GM18861 (cell line): ENCODE results near the gene ABHD16B.
"Not testable (repeated sequence)": the region's sequence is repeated elsewhere in the genome, so short reads cannot be mapped to it uniquely, and the experiment has no call there.

Experiments used
- ATAC-seq: cut with Tn5 transposase; IDR thresholded peaks from one replicate; pipeline ENCODE4 v1.9.1; 2021; ENCODE audit not compliant: unreplicated experiment

Gene ABHD16B

DNA sequence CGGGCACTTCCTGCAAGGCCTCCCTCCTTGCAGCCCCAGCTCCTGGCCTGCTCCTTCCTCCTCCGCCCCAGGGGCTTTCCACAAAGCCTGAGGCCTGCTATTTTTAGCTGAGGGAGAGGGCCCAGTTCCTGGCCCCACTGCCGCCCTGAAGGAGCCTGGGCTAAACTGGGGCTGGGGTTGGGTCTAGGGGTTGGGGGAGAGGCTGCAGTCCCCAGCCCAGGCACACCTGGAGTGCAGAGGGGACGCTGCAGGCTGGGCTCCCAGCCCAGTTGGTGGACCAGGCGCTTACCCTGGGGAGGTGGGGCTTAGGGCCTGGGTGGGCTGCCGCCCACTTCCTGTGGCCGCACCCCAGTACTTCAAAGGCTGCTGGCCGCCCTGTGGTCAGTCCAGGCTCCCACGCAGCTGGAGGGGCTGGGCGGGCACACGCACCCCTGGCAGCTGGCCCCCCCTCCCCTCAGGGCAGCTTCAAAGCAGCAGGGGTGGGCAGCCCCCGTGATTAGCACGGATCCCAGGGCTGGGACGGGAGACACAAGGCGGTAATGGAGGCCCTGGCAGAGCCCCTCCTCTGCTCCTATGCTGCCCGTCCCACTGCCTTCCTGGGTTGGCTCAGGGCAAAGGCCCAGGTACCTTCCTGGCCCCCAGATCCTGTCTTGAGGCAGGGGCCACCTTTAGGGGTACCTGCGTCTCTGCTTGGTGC is 7.1 kb upstream of the ABHD16B start:
- ATAC-seq = no peak

- no peak for ATAC-seq
Measured at GRCh38 chr20:63854766-63855362, 6.4 kb upstream of the ABHD16B start.

- no peak for ATAC-seq
Measured at GRCh38 chr20:63855363-63856097, 5.8 kb upstream of the ABHD16B start.

DNA sequence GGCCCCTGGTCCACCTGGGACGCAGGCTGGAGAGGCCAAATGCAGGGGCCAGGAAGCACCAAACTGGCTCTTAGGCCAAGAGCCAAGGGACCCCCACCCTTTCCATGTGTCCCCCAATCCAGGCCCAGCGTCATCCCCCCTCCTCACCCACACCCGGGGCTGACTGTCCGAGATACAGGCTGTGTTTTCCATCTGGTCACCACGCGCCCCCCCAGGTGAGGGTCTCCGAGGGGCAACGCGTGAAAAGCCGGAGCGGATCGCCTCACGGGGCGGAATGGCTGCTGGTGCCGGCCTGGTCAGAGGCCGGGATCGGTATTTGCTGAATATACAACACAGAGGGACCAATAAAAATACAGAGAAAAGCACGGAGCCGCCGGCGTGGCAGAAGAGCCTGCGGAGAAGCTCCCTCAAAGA is 5.2 kb upstream of the ABHD16B start:
- ATAC-seq = no peak

DNA sequence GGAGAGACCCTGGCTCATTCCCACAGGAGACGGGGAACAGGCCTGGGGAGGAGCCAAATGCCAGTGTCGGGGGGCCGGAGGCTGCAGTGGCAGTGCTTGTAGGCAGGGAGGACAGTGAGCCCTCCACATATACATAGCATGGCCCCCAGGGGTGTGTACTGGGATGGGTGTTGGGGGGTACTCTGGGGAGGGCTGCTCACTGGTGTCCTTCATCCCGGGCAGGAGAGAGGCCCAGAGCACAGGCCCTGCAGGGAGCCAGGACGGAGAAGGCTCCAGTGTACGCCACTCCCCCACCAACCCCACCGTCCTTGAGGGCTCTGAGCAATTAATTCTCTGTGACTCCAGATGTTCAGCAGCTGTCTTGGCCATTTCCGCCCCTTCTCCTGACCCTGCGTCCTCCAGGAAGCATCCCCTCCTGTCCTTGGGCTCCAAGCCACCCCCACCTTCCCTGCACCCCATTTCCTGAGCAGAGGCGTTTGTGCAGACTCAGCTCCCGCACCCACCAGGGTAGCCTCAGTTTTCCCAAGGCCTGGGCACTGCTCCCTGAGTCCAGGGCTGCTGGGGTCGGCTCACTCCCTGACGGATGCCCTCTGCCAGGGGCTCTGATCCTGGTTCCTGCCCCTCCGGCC is 3.4 kb upstream of the ABHD16B start:
- no peak for ATAC-seq

DNA sequence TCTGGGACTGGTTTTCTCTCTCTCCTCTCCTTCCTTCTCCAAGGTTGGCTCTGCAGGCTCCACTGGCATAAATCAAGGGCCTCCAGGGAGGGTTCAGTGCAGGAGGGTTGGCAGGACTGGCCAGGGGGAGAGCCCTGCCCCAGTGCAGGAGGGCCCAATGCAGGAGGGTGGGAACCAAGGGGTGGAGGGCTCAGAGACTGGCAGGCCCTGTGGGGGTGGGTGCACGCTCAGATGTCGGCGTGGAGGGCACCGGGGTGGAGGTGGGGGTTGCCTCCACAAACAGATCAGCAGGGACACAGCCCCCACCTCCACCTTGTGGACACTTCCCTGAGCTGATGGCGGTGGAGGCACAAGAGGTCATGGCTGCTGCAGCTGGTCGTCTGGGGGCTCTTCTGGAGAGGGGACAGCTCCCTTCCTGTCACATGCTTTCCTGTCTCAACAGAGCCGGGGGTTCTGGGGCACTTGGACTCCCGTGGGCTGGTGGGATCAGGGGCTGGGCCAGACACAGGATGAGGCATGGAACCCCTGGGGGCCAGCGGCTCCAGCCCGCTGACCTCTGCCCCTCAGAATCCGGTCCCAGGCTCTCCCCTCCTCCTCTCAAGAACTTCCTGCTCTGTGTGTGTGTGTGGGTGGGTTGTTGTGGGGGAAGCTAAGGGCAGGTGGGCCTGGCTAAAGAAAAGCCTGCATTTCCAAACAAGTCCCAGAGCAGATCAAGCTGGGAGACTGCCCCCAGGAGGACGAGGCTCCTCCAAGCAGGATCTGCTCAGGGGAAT is 2.7 kb upstream of the ABHD16B start:
- ATAC-seq = no peak

DNA sequence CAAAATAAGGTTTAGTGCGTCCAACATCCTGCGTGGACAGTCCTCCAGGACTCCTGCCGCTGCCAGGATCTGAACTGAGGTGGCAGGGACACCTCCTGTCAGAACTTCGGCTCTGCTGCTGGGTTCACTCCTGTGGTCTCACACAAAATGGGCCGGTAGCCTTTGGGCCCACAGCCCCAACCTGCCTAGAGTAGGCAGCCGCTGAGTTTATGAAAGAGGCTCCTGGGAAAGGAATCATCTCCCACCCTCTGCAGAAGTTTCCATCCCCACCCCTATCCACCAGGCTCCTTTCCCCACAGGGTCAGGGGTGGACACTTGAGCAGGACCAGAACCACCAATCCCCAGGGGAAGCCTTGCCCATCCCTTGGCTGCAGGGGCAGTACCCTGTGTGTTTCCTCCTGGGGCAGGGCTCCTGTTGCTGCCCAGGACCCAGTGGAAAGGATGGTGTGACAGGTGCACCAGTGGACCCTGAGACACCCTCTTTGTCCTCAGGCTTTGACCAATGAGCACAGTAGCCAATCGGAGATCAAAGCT is 2.1 kb upstream of the ABHD16B start:
- ATAC-seq = no peak

DNA sequence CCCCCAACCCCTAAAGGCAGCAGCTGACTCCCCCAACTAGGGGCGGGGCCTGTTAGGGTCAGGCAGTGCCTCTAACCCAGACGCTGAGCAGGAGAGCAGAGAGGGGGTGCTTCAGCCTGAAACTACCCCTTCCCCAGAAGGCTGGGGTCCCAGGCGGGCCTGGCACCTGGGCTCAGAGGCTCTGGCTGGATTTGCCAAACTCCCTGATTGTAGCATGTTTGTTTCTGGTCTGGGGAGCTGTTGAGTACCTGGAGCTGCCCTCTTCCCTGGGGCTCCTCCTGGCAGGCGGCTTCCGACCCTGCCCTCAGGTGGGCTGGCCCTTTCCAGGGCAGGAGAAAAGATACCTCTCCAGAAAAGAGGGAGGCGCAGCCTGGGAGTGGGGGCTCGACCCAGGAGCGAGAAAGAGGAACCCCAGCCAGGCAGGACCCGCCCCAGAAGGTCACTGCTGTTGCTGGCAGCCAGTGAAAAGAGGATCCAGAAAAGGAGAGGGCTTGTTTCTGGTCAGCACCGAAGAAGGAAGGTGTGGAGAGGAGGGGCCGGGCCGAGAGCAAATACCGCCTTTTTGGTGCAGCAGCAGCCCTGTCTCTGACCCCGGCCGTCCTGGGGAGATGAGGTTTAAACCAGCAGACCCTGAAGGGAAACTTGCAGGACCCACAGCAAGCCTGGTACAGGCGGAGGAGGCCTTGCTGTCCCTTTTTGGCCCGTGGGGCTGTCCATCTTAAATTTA is 810 bp upstream of the ABHD16B start:
- no peak for ATAC-seq

DNA sequence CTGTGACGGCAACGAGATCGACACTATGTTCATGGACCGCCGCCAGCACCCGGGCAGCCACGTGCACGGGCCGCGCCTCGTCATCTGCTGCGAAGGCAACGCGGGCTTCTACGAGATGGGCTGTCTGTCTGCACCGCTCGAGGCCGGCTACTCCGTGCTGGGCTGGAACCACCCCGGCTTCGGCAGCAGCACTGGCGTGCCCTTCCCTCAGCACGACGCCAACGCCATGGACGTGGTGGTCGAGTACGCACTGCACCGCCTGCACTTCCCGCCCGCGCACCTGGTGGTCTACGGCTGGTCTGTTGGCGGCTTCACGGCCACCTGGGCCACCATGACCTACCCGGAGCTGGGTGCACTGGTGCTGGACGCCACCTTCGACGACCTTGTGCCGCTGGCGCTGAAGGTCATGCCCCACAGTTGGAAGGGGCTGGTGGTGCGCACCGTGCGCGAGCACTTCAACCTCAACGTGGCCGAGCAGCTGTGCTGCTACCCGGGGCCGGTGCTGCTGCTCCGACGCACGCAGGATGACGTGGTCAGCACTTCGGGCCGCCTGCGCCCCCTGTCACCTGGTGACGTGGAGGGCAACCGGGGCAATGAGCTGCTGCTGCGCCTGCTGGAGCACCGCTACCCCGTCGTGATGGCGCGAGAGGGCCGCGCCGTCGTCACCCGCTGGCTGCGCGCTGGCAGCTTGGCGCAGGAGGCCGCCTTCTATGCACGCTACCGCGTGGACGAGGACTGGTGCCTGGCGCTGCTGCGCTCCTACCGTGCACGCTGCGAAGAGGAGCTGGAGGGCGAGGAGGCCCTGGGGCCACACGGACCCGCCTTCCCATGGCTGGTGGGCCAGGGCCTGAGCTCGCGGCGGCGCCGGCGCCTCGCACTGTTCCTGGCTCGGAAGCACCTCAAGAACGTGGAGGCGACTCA is 943 bp downstream of the ABHD16B start:
- ATAC-seq = no peak

DNA sequence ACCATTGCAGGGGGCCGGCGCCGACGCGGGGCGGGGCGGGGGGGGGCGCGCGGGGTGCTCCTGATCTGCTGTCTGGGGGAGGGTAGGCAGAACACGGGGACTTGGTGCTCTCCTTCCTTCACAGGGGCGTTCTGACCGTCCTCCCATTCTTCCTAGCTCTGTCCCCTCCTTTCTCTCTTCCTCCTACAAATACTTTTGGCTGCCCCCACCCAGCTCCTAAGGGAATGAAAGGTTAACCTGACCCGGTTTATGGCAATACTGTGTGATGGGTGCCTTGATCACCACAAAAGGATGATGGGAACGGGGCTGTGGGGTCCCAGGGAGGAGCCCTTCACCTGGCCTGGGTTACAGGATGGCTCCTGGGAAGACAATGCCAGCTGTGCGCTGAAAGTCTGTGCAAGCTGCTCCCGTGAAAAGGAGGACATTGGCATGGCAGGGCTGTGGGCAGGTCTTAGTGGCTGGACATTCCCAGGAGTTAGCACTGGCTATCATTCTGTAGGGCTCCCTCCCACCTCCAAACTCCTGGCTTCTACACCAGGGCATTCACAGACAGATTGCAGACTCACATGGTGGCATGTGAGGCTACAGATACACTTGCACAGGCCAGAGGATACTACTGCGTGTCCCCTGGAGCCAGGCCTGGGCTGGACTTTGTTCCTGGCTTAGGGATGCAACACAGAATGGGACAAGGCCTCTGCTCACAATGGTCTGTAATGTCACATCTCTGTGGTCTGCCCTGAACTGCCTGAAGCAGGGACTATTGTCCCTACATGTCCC is 1.9 kb downstream of the ABHD16B start:
- ATAC-seq = no peak

- peak; percentile 56 for ATAC-seq
Measured at GRCh38 chr20:63863798-63864544, 2.7 kb downstream of the ABHD16B start.

DNA sequence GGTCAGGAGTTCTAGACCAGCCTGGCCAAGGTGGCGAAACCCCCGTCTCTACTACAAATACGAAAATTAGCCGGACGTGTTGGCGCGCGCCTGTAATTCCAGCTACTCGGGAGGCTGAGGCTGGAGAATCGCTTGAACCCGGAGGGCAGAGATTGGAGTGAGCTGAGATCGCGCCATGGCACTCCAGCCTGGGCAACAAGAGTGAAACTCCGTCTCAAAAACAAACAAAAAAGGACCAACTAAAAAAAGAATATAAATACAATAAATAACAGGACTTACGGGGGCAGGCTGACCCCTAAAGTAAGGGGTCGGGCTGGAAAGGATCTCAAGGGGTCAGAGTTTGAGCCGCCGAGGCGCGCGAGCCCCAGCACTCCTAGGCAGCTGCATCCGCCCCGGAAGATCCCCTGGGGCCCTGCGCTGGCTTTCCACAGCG is 3.3 kb downstream of the ABHD16B start:
- no peak for ATAC-seq

GRCh38 chr20:63864978-63865640 is 3.8 kb downstream of the ABHD16B start, which contains the start of gene TPD52L2:
TSS of gene TPD52L2 (plus strand) at chr20:63865270. CDS start at chr20:63865366, 96 bp downstream.
- ATAC-seq = peak; percentile 55

DNA sequence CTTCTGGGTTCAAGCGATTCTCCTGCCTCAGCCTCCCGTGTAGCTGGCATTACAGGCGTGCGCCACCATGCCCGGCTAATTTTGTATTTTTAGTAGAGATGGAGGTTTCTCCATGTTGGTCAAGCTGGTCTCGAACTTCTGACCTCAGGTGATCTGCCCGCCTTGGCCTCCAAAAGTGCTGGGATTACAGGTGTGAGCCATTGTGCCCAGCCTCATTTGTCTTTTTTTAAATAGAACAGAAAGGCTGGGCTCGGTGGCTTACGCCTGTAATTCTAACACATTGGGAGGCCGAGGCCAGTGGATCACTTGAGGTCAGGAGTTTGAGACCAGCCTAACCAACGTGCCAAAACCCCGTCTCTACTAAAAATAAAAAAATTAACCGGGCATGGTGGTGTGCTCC is 5.7 kb downstream of the ABHD16B start:
- ATAC-seq = not testable (repeated sequence)

DNA sequence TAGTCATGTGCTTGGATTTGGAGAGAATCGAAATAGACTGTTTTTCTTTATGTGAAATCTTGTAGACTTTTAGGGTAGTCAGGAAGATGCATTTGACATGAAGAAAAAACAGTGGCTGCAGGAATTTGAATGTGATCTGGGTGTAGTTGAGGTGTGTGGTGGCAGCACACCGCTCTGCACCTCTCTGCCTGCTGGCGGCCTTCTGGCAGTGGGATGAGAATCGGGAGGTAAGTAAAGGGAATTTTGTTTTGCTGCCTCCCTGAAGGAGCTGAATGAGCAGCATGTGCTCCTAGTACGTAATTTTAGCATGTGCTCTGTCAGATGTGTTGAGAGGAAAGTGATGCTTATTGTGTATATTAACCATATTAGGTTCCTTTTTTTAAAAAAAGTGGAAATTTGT is 7.0 kb downstream of the ABHD16B start:
- no peak for ATAC-seq

GRCh38 chr20:63873477-63873971 is 12.2 kb downstream of the ABHD16B start:
- no peak for ATAC-seq

DNA sequence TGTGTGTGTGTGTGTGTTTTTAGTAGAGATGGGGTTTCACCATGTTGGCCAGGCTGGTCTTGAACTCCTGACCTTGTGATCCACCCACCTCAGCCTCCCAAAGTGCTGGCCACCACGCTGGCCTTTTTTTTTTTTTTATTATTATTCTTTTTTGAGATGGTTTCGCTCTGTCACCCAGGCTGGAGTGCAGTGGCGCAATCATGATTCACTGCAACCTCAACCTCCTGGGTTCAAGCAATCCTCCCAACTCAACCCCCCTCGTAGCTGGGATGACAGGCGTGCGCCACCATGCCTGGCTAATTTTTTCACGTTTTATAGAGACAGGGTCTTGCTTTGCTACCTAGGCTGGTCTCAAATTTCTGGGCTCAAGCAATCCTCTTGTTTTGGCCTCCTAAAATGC is 12.9 kb downstream of the ABHD16B start:
- not testable (repeated sequence) for ATAC-seq
